GM18507 (cell line): Measurements from ENCODE around the gene CNOT10.

Experiments used
- DNase-seq: peaks from one replicate; pipeline ENCODE4 v3.0.0; 2011; ENCODE audit warnings: low read depth; ENCODE audit not compliant: insufficient read length; ENCODE audit errors: extremely low spot score
- FAIRE-seq: peaks from 2 replicates; lab custom pipeline; 2011; peaks lifted over from hg19 to GRCh38; lab: Jason Lieb, UNC

The CNOT10 gene

GRCh38 chr3:32684029-32684799, 774 bp upstream of the CNOT10 start:
- FAIRE-seq = no peak
- DNase-seq = no peak

GRCh38 chr3:32685543-32686185, 676 bp downstream of the CNOT10 start:
- FAIRE-seq (peak; percentile 38), DNase-seq (no peak)

- DNase-seq (no peak), FAIRE-seq (no peak)
Measured at GRCh38 chr3:32686713-32687112, 1.7 kb downstream of the CNOT10 start.

- DNase-seq (no peak), FAIRE-seq (no peak)
Measured at GRCh38 chr3:32691847-32692246, 6.9 kb downstream of the CNOT10 start.

- no peak for DNase-seq
- no peak for FAIRE-seq
Measured at GRCh38 chr3:32696523-32696922, 11.5 kb downstream of the CNOT10 start.

GRCh38 chr3:32698506-32698905, 13.5 kb downstream of the CNOT10 start:
- no peak for FAIRE-seq
- no peak for DNase-seq

- DNase-seq (no peak), FAIRE-seq (no peak)
Measured at GRCh38 chr3:32699429-32699828, 14.4 kb downstream of the CNOT10 start.

GRCh38 chr3:32700244-32700643, 15.3 kb downstream of the CNOT10 start:
- FAIRE-seq = no peak
- no peak for DNase-seq

- DNase-seq = no peak
- peak; percentile 73 for FAIRE-seq
Measured at GRCh38 chr3:32703491-32703972, 18.5 kb downstream of the CNOT10 start.

- DNase-seq (no peak), FAIRE-seq (no peak)
Measured at GRCh38 chr3:32705232-32705631, 20.2 kb downstream of the CNOT10 start.

GRCh38 chr3:32706348-32707025, 21.5 kb downstream of the CNOT10 start:
- no peak for DNase-seq
- FAIRE-seq = no peak

- DNase-seq = no peak
- no peak for FAIRE-seq
Measured at GRCh38 chr3:32707026-32707370, 22.0 kb downstream of the CNOT10 start.

- FAIRE-seq (no peak), DNase-seq (no peak)
Measured at GRCh38 chr3:32708672-32709283, 23.8 kb downstream of the CNOT10 start.

GRCh38 chr3:32709346-32709745, 24.4 kb downstream of the CNOT10 start:
- no peak for DNase-seq
- no peak for FAIRE-seq

GRCh38 chr3:32712506-32713055, 27.6 kb downstream of the CNOT10 start:
- no peak for DNase-seq
- no peak for FAIRE-seq

- FAIRE-seq = no peak
- DNase-seq = no peak
Measured at GRCh38 chr3:32713181-32713580, 28.2 kb downstream of the CNOT10 start.

- FAIRE-seq (no peak), DNase-seq (no peak)
Measured at GRCh38 chr3:32719335-32719734, 34.3 kb downstream of the CNOT10 start.

- DNase-seq = no peak
- no peak for FAIRE-seq
Measured at GRCh38 chr3:32719931-32720330, 34.9 kb downstream of the CNOT10 start.

- FAIRE-seq = no peak
- no peak for DNase-seq
Measured at GRCh38 chr3:32725721-32726120, 40.7 kb downstream of the CNOT10 start.
